Peyer's patch (tissue), 4 donors: Measurements from ENCODE around the gene ACBD6.

ENCODE experiments used
- CTCF ChIP-seq, 6 experiments: fragments of 450-650 bp in 4 of 6; fragments of 200-600 bp in 2 of 6; sonication (generic) in 1 of 6; IDR thresholded peaks; one replicate each; pipeline ENCODE4 v1.5.1; 2017 to 2019; ENCODE audit warnings: antibody characterized with exemption in 6 of 6, mild to moderate bottlenecking in 3 of 6, moderate library complexity in 1 of 6
- POLR2A ChIP-seq, 2 donors: fragments of 450-650 bp; IDR thresholded peaks; one replicate each; pipeline ENCODE4 v1.5.1; 2017; ENCODE audit warnings: antibody characterized with exemption in 2 of 2, mild to moderate bottlenecking in 2 of 2, moderate library complexity in 2 of 2

DNA sequence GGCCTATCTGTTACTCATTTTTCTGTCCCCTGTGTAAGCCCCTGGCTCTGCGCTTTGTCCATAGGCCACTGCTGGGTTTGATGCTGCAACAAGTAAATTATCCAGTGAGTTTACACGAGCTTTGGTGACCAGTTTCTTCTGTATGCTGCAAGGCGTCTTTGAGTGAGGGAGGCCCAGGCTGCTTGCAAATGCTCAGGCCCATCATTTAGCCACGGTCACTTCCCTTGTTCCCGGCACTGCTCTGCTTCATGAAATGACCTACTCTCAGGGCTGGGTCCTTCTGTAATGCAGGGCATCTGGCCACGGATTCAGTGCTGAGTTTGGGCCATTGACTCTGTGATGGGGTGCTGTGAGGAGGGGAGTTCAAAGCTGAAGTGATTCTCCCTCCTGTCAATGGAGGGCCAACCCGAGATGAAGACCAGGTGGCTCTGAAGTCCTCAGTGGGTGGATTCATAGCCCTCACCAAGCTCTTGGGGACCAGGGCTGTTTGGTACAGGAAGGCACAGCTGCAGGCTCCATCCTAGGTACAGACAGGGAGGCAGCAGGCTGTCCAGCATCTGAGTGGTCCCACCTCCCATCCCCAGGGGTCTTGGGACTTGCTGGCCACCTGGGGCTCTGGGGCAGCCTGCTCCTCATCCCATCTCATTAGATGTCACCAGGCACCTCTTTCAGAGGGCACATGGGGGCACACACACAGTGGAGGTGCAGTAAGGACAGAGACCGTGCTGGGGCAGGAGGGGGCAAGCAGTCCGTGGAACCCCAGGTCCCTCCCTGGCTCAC is 250.7 kb downstream of the ACBD6 start:
- TF ChIP-seq POLR2A (IDR thresholded peaks at IDR 0.05) (no peak), CTCF (IDR thresholded peaks at IDR 0.05) (no peak)
